ENCODE measurements around the gene AUNIP.

- TF ChIP-seq GATA2 (IDR thresholded peaks at IDR 0.05; ENCODE audit: low read depth, low read length) = no peak
- no peak for TF ChIP-seq GATA3 (IDR thresholded peaks at IDR 0.05; ENCODE audit: low read depth, low read length)
Measured at GRCh38 chr1:25904943-25905679, 45.9 kb upstream of the AUNIP start.
